Adrenal gland (tissue), 5 donors: ENCODE measurements around the gene RHOBTB1.

Source experiments
- CTCF ChIP-seq, 6 experiments: fragments of 450-650 bp in 4 of 6; fragments of 200-600 bp in 2 of 6; sonication (generic) in 1 of 6; IDR thresholded peaks; 1 replicate in 5 of 6; 2 replicates in 1 of 6; pipeline versions ENCODE4 v1.5.1 to v1.8.0; 2016 to 2021; ENCODE audit warnings: antibody characterized with exemption in 6 of 6, mild to moderate bottlenecking in 2 of 6, moderate library complexity in 1 of 6
- POLR2A ChIP-seq, 2 donors: fragments of 450-650 bp; IDR thresholded peaks; one replicate each; pipeline ENCODE4 v1.6.1; 2017; ENCODE audit warnings: antibody characterized with exemption in 2 of 2, mild to moderate bottlenecking in 2 of 2, moderate library complexity in 1 of 2
- donor health status: DM: no; HTN: no; CAD: no.

- no peak for TF ChIP-seq CTCF (IDR thresholded peaks at IDR 0.05)
- TF ChIP-seq POLR2A (IDR thresholded peaks at IDR 0.05) = no peak
These were observed 31.7 kb upstream of the RHOBTB1 start for GRCh38 chr10:60975716-60976115.
